HG03442 (cell line): ENCODE measurements around the gene EXTL1.
"Not testable (repeated sequence)": the region's sequence is repeated elsewhere in the genome, so short reads cannot be mapped to it uniquely, and the experiment has no call there.

ENCODE experiments used
- ATAC-seq: cut with Tn5 transposase; IDR thresholded peaks from one replicate; pipeline ENCODE4 v1.9.1; 2021; ENCODE audit warnings: mild to moderate bottlenecking, moderate library complexity; ENCODE audit not compliant: unreplicated experiment

EXTL1 gene, protein sequence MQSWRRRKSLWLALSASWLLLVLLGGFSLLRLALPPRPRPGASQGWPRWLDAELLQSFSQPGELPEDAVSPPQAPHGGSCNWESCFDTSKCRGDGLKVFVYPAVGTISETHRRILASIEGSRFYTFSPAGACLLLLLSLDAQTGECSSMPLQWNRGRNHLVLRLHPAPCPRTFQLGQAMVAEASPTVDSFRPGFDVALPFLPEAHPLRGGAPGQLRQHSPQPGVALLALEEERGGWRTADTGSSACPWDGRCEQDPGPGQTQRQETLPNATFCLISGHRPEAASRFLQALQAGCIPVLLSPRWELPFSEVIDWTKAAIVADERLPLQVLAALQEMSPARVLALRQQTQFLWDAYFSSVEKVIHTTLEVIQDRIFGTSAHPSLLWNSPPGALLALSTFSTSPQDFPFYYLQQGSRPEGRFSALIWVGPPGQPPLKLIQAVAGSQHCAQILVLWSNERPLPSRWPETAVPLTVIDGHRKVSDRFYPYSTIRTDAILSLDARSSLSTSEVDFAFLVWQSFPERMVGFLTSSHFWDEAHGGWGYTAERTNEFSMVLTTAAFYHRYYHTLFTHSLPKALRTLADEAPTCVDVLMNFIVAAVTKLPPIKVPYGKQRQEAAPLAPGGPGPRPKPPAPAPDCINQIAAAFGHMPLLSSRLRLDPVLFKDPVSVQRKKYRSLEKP

DNA sequence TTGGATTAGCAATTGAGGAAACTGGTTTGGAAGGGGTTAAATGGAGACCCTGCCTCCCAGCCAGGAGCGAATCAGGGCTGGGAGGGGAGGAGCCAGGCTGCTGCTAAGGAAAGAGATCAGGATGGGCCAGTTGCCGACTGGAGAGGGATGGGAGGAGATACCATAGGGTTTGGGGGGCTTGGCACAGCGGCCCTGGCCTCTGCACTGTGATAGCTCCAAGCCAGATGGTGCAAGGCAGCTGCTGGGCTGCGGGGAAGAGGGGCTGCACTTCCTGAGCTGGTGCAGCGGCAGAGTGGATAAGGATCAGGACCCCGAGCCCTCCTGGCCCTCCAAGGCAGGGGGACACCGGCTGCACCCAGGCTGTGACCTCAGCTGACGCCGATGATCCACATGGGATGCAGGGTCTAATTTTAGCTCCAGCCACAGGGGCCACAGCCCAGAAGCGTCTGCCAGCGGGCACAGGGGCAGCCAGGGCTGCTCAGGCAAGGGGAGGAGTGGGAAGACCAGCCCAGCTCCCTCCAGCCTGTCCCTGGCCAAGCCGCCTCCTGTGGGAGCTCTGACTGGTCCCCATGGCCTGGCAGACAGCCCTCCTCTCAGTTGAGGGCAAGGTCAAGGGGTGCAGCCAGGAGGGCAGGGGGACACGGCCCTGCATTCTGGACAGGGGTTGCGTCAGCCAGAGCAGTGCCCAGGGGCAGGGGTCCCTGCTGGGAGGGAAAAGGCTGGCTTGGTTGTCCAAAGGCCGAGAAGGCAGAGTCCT is at the start of gene EXTL1:
Gene EXTL1, plus strand, starts transcription at position 129 of the 757 bp plus-strand sequence. CDS start 872 bp downstream, outside the sequence.
- ATAC-seq = no peak

DNA sequence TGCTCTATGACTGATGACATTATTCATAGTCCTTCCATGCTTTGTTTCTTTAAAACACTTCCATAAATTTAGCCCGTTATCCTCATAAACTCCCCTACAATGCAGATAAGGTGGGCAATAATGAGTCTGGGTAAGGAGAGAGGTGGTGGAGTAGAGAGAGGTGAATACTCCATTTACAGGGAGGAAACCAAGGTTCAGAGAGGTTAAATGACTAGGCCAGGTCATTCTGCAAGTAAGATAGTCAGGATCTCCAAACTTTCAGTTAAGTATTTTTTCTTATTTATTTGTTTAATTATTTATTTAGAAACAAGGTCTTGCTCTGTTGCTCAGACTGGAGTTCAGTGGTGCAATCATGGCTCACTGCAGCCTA is 49.8 kb upstream of the EXTL1 start:
- no peak for ATAC-seq

DNA sequence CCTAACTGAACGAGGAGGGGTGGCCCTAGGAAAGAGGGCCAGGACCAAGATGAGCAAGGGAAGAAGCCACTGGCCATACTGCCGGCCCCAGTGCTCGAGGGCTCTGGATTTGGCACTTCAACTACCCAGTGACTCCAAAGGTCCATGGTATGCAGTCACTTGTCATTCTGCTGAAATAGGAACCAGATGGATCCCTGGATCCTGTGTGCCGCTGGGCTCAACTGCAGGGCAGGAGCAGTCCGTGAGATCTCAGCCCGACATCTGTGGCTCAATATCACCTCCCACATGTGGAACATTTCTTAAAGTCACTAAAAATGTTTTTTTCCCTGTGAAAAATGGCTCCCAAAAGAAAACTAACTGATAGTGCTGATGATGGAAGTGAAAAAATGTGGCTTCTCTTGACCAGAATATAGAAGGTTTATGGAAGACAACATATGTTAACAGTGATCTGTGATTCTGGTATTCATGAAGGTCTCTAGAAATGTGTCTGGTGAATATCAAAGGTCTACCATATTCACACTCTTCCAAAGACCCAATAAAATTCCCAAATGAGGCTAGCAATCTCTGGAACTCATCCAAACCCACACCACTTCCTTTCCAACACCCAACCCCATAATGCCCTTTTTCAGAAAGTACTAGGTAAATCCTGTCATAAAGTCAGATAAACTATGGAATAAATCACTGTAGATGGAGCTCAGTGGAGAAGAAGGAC is 47.8 kb upstream of the EXTL1 start:
- no peak for ATAC-seq

DNA sequence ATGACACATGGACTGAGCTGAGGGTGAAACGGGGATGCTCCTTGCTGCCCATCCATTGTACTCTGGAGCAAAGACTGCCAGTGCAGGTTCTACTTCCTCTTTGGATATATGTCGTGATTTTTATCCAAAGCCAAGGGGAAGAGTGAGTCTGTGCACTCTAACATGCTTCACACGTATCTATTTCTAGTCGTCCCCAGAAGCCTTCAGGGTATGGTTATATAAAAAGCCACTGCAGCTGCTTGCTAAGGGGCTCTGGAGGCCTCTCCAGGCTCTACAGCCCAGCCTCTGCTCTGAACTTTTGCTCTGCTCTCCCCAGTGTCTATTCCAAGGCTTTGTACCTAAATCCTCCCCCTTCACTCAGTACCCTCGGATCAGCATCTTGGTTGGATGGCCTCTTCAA is 43.8 kb upstream of the EXTL1 start:
- ATAC-seq = no peak

DNA sequence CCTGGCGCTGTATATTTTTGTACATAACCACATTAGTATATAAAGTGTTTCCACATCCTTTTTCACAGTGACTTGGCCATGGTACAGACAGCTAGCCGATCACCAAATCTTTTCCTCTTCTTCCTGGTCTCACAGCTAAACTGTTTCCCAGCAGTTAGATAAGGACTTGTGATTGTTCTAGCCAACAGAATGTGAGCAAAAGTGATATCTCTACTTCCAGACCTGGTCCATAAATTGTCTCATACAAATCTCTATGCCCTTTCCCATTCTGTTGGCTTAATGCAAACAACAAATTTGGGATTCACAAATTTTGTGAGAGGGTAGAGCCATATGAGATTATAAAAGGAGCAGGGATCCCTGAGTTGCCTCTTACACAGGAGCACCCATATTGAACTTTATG is 43.2 kb upstream of the EXTL1 start:
- ATAC-seq = no peak

DNA sequence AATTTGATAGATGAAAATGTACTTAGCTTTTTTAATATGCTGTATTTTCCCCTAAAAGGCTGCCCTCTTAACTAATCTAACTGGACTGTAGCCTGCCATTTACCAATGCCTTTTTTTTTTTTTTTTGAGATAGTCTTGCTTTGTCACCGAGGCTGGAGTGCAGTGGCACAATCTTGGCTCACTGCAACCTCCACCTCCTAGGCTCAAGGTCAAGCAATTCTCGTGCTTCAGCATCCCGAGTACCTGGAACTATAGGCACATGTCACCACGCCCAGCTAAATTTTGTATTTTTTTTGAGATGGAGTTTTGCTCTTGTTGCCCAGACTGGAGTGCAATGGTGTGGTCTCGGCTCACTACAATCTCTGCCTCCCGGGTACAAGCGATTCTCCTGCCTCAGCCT is 42.4 kb upstream of the EXTL1 start:
- no peak for ATAC-seq

DNA sequence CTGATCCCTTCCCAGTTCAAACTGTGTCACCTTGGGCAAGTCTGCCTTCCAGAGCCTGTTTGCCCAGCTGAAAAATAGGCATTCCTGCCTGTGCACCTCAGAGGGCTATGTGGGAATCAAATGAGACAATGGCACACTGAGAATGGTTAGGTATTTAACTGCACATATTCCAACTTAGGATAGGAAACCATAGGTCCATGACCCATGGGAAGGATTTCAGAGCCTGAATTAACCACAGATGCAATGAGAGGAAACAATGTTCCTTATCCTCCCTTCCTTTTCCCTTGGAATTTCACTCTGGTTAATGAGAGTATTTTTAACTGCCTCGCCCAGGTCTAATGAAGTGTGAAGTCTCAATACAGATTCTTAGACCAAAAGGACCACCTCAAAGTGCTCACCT is 36.4 kb upstream of the EXTL1 start:
- ATAC-seq = no peak

DNA sequence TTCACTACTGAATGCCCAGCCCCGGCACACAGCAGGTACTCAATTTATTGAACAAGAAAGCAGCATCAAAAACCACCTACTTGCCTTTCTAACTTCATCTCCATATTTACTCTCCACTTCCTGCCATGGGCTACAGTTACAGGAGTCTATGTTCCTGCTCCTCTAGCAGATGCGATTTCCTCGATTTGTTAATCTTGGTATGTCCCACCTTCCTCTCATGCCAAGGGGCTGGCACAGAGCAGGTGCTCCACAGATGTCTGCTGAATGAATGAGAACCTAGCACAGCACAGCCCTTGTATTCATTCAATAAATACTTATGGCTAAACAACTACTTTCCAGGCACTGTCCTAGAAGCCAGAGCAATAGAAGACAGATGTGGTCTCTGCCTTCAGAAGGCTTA is 35.9 kb upstream of the EXTL1 start:
- ATAC-seq = no peak

DNA sequence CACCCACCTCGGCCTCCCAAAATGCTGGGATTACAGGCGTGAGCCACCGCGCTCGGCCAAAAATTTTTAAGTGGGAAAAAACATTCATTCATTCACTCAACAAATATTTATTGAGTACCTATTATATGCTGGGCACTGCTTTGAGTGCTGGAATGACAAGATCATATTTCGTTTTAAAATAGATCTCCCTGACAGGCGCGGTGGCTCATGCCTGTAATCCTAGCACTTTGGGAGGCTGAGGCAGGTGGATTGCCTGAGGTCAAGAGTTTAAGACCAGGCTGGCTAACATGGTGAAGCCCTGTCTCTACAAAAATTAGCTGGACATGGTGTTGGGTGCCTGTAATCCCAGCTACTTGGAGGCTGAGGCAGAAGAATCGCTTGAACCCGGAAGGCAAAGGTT is 34.8 kb upstream of the EXTL1 start:
- not testable (repeated sequence) for ATAC-seq

DNA sequence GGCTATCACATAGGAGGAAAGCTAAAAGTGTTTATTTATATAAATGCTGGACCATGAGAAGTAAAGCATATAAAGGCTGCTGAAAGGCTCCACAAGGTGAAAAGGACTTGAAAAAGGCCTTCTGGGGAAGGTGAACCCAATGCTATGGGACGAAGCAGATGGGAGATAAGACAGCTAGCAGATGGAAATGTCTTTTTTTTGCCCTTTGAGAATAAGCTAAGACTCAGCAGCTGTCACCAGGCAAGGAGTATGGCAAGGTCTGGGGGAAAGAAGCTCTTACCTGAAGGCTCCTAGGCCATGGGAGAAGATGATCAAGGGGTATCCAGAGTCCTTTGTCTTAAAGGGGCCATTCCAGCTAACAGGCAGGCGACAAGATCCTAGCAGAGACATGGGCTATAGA is 33.6 kb upstream of the EXTL1 start:
- no peak for ATAC-seq

DNA sequence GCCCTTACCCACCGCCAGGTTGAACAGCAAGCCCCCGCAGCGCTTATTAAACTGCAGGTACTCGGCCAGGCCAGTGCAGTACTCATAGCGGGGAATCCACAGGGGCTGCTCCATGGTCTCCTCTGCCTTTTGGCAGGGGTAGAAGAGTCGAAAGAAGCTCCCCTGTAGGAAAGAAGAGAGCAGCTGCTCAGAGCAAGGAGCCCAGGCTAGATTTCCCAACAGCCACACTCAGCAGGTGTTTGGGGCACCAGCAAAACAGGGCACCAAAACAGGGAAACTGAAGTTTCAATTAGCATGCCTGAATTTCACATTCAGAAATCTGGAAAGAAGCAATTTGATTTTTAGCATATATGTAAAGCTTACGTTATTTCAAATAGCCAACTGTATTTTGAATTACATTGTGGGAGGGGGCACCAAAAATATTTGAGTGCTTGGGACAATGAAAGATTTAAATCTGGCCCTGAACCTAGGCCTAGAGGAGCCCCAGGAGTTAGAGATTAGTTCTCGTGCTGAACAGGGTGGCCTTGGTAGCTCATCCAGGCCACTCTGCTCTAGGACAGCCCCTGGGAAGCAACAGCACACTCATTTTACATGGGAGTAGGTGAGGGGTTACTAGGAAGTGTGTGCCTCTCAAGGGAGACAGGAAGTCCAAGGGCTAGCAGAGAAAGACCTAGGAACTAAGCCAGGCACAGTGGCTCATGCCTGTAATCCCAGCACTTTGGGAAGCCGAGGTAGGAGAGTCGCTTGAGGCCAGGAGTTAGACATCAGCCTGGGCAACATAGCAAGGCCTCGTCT is 31.9 kb upstream of the EXTL1 start:
- no peak for ATAC-seq

DNA sequence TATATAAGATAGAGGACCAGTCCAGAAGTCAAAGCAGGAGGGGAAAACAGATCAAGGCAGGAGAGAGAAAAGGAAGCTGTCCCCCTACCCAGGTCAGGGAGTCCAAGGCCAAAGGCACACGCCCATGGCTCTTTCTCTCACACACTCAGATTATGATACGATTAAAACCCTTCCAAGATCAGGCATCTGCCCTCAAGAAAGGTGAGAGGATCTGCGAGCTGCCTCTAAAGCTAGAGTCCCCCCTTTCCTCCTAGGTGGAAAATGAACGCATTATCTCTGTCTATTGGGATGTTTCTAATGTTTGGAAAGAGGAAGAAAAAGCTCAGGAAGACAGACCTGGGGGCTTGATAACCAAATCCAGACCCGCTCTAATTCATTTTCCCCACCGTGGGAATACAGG is 31.3 kb upstream of the EXTL1 start:
- ATAC-seq = no peak

DNA sequence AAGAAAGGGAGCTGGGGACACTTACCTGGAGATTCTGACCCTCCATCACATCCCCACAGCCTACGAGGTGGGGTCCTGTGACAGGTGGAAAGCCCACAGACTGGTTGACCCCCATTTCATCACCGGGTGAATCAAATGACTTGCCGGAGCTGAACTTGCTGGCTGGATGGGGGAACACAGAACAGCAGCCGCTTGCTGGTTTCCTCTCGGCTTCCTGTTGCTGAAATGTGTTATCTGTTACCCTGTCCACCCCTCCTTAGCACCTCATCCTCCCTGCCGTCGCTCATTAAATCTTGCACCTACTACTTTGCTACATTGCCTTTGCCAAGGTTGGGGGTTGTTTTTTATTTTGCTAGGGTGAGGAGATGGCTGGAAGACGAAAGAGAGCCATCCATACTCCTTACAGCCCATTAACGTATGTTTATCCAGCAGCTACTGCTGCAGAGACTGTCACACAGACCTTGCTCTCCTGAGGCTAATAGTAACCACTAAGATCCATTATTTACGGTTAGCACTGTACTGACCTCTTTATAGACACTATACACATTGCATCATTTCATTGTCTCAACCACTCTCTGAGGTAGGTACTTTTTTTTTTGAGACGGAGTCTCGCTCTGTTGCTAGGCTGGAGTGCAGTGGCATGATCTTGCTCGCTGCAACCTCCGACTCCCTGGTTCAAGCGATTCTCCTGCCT is 30.7 kb upstream of the EXTL1 start:
- no peak for ATAC-seq

DNA sequence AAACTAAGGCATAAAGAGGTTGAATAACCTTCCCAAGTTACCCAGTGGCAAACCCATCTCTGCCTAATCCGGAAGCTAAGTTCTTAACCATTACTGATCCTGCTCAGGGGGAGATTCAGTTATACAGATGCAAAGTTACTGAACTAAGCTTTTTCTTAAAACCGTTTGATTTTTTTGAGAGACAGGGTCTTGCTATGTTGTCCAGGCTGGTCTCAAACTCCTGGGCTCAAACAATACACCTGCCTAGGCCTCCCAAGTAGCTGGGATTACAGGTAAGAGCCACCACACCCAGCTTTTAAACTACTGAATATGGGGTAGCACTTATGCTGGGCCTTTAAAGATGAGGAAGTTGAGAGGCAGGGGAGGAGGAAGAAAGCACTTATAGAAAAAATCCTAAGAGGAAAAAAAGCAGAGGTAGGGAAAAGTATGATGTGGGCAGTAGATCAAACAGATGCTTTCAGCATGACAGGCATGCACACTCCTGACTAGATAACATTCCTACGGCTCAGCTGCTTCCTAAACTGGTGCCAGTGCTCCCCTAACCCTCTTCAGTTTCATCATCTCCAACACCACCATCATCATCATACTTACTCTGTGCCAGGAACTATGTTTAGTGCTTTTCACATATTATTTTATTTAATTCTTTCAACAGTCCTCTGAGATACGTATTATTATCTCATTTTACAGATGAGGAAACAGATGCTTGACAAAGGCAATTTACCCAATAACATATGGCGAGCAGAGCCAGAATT is 29.5 kb upstream of the EXTL1 start:
- ATAC-seq = no peak

DNA sequence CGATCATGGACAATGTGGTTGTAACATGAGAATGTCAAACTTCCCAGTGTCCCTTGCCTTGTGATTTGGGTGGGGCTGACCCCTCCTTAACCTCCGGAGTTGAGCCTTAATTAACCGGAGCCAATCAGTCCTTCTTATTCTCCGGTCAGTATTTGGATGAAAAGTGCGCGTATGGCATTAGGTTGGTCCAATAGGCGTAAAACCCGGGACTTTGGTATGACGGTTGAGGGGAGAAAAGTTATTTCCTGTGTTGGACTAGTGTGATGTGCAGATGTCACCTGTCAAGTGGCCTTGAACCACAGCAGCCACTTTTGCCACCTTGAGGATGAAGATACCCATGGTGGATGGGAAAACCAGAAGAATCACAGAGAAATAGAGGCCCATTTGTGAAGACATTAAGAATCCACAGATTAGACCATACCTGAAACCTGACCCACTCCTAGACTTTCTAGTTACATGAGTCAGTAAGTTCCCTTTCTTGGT is 28.8 kb upstream of the EXTL1 start:
- ATAC-seq = no peak

DNA sequence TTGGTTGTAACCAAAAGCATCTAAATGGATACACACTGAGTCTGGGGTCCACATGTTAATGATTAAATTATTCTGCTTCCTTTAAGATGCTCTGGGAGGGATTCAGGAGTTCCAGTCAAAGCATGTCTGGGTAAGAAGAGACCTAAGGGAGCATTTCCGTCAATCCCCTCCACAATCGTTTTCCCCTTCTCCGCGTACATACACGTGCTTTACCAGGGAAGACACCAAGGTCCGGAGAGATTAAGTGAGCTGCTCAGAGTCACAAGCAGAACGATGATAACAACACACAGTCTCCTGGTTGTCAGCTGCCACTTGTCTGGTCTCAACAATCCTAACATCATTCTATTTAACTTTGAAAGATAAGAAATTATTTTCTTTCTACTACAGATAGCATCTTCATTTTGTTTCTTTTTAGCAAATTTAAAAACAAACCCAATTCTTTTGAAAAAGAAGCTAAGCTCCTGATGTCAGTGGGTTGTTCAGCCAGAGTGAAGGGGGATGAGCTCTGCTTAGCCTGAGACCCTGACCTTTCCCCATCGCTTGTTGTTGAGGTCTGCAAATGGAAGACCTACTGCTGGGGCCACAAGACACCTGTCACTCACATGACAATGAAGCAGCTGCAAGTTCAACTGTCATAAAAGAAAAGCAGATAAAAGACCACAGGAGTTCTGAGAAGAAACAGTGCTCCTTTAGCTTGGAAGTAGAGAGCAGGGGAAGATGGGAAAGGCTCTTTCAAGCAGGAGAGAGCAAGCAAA is 28.2 kb upstream of the EXTL1 start:
- no peak for ATAC-seq

DNA sequence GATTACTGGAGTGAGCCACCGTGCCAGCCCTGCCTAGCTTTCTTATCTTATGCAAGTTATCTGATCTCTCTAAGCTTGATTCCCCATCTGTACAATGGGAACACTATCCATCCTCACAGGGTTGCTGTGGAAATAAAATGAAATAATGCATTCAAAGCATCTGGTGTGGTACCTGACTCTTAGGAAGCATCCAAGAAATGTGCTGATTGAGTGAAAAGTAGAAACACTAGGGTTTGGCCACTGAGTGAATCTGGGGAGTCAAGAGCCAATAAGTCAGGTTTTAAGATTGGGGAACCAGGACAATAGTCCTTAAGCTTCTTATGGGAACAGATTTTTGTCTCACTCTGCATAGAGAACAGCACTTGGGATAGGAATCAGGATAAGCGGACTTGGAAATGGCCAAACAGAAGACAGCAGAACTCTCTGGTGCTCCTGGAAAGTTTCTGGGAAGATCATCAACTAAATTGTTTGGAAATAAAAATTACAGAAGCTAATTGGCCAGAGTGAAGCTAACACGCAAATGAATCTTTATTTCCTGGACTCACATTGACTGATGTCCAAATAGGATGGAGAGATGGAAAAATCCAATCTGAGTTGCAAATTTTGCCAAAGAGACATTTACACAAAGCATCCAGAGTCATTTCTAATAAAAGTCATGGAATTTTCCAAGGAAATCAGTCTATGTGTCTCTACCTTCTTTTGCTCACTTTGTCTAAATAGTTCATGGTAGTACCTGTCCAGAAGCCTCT is 27.0 kb upstream of the EXTL1 start:
- ATAC-seq = no peak
